ENCODE measurements around the gene BRF1. TPM values are rescaled to one million over a fixed set of nuclear protein-coding genes. Genes with fewer than 3 reads are reported as not detected.

Gene BRF1
- total RNA-seq, 1 experiment from 2014 or later = 41.2 TPM

DNA sequence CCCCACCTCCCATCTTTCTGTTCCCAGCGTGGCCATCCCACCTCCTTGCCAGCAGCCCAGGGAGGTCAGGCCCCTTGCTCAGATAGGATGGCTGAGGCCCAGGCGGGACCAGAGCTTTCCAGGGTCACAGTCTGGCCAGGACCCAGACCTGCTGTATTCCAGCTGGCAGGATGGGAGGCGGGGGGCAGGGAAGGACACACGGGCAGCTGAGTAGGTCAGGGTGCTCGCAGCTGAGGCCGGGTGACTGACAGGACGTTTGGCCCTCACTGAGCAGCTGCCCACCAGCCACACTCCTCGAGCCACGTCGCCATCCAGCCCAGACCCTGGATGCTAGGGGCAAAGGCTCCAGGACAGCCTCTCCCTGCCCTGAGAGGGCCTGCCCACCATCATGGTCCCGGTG lies 123.7 kb downstream of the BRF1 start:
- CTCF ChIA-PET = no interaction called here
- RAD21 ChIA-PET (ENCODE audit: low non-redundant PET in 1 of 2, low total read pairs in 2 of 2, uncharacterized antibody in 2 of 2, unreplicated experiment in 2 of 2) = no interaction called here

More for the DNA sequence above, 123.7 kb downstream of the BRF1 start:
- Histone ChIP-seq H3K4me1 (ENCODE audit: control insufficient read depth in 1 of 2, insufficient read depth in 2 of 2, low read length in 2 of 2) (peaks cover 16 to 37% of the 10 kb centered on the region in 2 experiments), H4K20me1 (ENCODE audit: insufficient read depth) (no peaks in the 10 kb centered on the region), H3K36me3 (ENCODE audit: control insufficient read depth in 1 of 2, insufficient read depth in 2 of 2, low read length in 2 of 2) (no peaks in the 10 kb centered on the region), H3K27me3 (ENCODE audit: insufficient read depth, low read length) (no peaks in the 10 kb centered on the region), H2AFZ (ENCODE audit: low read depth, low read length, poor library complexity, severe bottlenecking) (no peak overlapping the region), H3K4me2 (ENCODE audit: low read length) (no peak overlapping the region), H3K9me2 (ENCODE audit: insufficient read depth) (no peaks in the 10 kb centered on the region), H3K79me2 (ENCODE audit: insufficient read depth, low read length) (no peaks in the 10 kb centered on the region), H3K27ac (ENCODE audit: low read depth, low read length) (no peak overlapping the region; the same call in 1 of the 2 replicates), H3K9ac (ENCODE audit: low read length) (no peak overlapping the region), H3K4me3 (replicated peaks in 1 of 2; ENCODE audit: low read depth in 1 of 2, low read length in 2 of 2) (no peak overlapping the region), H3K9me3 (ENCODE audit: control insufficient read depth in 1 of 2, insufficient read depth in 1 of 2, low read depth in 1 of 2, low read length in 2 of 2) (no peaks in the 10 kb centered on the region)
- POLR2A ChIA-PET = no interaction called here
- BruUV-seq (replicated peaks) = no TSS peak
- no peak for ATAC-seq
- DNase-seq (ENCODE audit: low read depth, low spot score) = no peak
- no peak for TF ChIP-seq SRF (IDR thresholded peaks at IDR 0.05; ENCODE audit: low read depth)
- no peak for TF ChIP-seq TCF7L2 (IDR thresholded peaks at IDR 0.05; ENCODE audit: borderline replicate concordance, extremely low read depth, insufficient read depth, insufficient read length)
- no peak for TF ChIP-seq CBX3 (IDR thresholded peaks at IDR 0.05; ENCODE audit: low read depth)
- TF ChIP-seq ZFX (IDR thresholded peaks at IDR 0.05) = no peak
- no peak for TF ChIP-seq REST (IDR thresholded peaks at IDR 0.05; ENCODE audit: low read depth)
- TF ChIP-seq EZH2phosphoT487 (IDR thresholded peaks at IDR 0.05; ENCODE audit: borderline replicate concordance) = no peak
- TF ChIP-seq POLR2AphosphoS5 (IDR thresholded peaks at IDR 0.05; ENCODE audit: low read depth, low read length) = no peak
- TF ChIP-seq ELF1 (IDR thresholded peaks at IDR 0.05; ENCODE audit: borderline replicate concordance, low read depth) = no peak
- no peak for TF ChIP-seq FOSL1 (IDR thresholded peaks at IDR 0.05; ENCODE audit: low read depth)
- TF ChIP-seq CEBPB (IDR thresholded peaks at IDR 0.05; ENCODE audit: low read depth) = no peak
- intact Hi-C loops (cut with micrococcal nuclease) = no loop called here

All from HCT116 (cell line).